ENCODE results near the gene ALK.

ALK gene

GRCh38 chr2:29242621-29243375 is 678.6 kb downstream of the ALK start:
- TF ChIP-seq CTCF (conservative IDR thresholded peaks at IDR 0.05; ENCODE audit: low read depth, low read length): no peak
- H3K79me2 ChIP-seq (ENCODE audit: insufficient read depth, low read depth): no peaks in the 10 kb centered on the region
- no peaks in the 10 kb centered on the region for H3K36me3 ChIP-seq (ENCODE audit: insufficient read depth)
- H2AFZ ChIP-seq (ENCODE audit: low read depth): no peak overlapping the region
- H3K9ac ChIP-seq: no peak overlapping the region
- no peak overlapping the region for H3K4me3 ChIP-seq (IDR thresholded peaks at IDR 0.05; ENCODE audit: insufficient read depth, low read depth, low read length)
- H3K27ac ChIP-seq: no peak overlapping the region
- no peak overlapping the region for H3K4me2 ChIP-seq
- no peaks in the 10 kb centered on the region for H3K4me1 ChIP-seq (ENCODE audit: low read depth, poor library complexity, severe bottlenecking)
- H3K27me3 ChIP-seq (ENCODE audit: insufficient read depth, low read depth): no peaks in the 10 kb centered on the region
- H4K20me1 ChIP-seq (ENCODE audit: insufficient read depth): no peaks in the 10 kb centered on the region

- Histone ChIP-seq H3K79me2 (ENCODE audit: insufficient read depth, low read depth) (no peaks in the 10 kb centered on the region), H2AFZ (ENCODE audit: low read depth) (no peak overlapping the region), H3K4me2 (no peak overlapping the region), H3K27ac (no peak overlapping the region), H3K27me3 (ENCODE audit: insufficient read depth, low read depth) (no peaks in the 10 kb centered on the region), H3K4me3 (IDR thresholded peaks at IDR 0.05; ENCODE audit: insufficient read depth, low read depth, low read length) (no peak overlapping the region), H3K36me3 (ENCODE audit: insufficient read depth) (no peaks in the 10 kb centered on the region), H3K9ac (no peak overlapping the region), H3K4me1 (ENCODE audit: low read depth, poor library complexity, severe bottlenecking) (no peaks in the 10 kb centered on the region), H4K20me1 (ENCODE audit: insufficient read depth) (no peaks in the 10 kb centered on the region)
- no peak for TF ChIP-seq CTCF (conservative IDR thresholded peaks at IDR 0.05; ENCODE audit: low read depth, low read length)
Measured at GRCh38 chr2:29241955-29242565, 679.3 kb downstream of the ALK start.

GRCh38 chr2:29241341-29241740 is 680.0 kb downstream of the ALK start:
- no peak for TF ChIP-seq CTCF (conservative IDR thresholded peaks at IDR 0.05; ENCODE audit: low read depth, low read length)
- Histone ChIP-seq H3K9ac (no peak overlapping the region), H3K79me2 (ENCODE audit: insufficient read depth, low read depth) (no peaks in the 10 kb centered on the region), H3K4me2 (no peak overlapping the region), H4K20me1 (ENCODE audit: insufficient read depth) (no peaks in the 10 kb centered on the region), H3K36me3 (ENCODE audit: insufficient read depth) (no peaks in the 10 kb centered on the region), H3K4me3 (IDR thresholded peaks at IDR 0.05; ENCODE audit: insufficient read depth, low read depth, low read length) (no peak overlapping the region), H2AFZ (ENCODE audit: low read depth) (no peak overlapping the region), H3K27me3 (ENCODE audit: insufficient read depth, low read depth) (no peaks in the 10 kb centered on the region), H3K4me1 (ENCODE audit: low read depth, poor library complexity, severe bottlenecking) (no peaks in the 10 kb centered on the region), H3K27ac (no peak overlapping the region)

- Histone ChIP-seq H2AFZ (ENCODE audit: low read depth) (no peak overlapping the region), H3K4me3 (IDR thresholded peaks at IDR 0.05; ENCODE audit: insufficient read depth, low read depth, low read length) (no peak overlapping the region), H3K36me3 (ENCODE audit: insufficient read depth) (no peaks in the 10 kb centered on the region), H3K79me2 (ENCODE audit: insufficient read depth, low read depth) (no peaks in the 10 kb centered on the region), H3K9ac (no peak overlapping the region), H3K4me2 (no peak overlapping the region), H3K4me1 (ENCODE audit: low read depth, poor library complexity, severe bottlenecking) (no peaks in the 10 kb centered on the region), H3K27ac (no peak overlapping the region), H3K27me3 (ENCODE audit: insufficient read depth, low read depth) (no peaks in the 10 kb centered on the region), H4K20me1 (ENCODE audit: insufficient read depth) (no peaks in the 10 kb centered on the region)
- TF ChIP-seq CTCF (conservative IDR thresholded peaks at IDR 0.05; ENCODE audit: low read depth, low read length): no peak
Measured at GRCh38 chr2:29240601-29241000, 680.8 kb downstream of the ALK start.
